HUES64 (cell line): Measurements from ENCODE around the gene PTPRA.

Source experiments
- H3K27ac ChIP-seq: 2 replicates; pipeline ENCODE4 v1.7.0; 2013; ENCODE audit warnings: low read depth, low read length, inconsistent platforms
- H3K27me3 ChIP-seq: 2 replicates; pipeline ENCODE4 v1.6.1; 2013; ENCODE audit warnings: mild to moderate bottlenecking, low read length; ENCODE audit not compliant: insufficient read depth
- H3K36me3 ChIP-seq: 2 replicates; pipeline ENCODE4 v1.6.1; 2013; ENCODE audit warnings: mild to moderate bottlenecking, low read length; ENCODE audit not compliant: insufficient read depth
- H3K4me1 ChIP-seq: 2 replicates; pipeline ENCODE4 v1.6.1; 2013; ENCODE audit warnings: mild to moderate bottlenecking, low read length, moderate library complexity; ENCODE audit not compliant: insufficient read depth
- H3K4me3 ChIP-seq: 2 replicates; pipeline ENCODE4 v1.5.1; 2013; ENCODE audit warnings: mild to moderate bottlenecking, low read length, moderate library complexity
- H3K9ac ChIP-seq: 2 replicates; pipeline ENCODE4 v1.6.1; 2013; ENCODE audit warnings: mild to moderate bottlenecking, low read depth, low read length
- H3K9me3 ChIP-seq: 2 replicates; pipeline ENCODE4 v1.6.1; 2013; ENCODE audit warnings: low read depth, low read length; ENCODE audit not compliant: insufficient read depth
- WGBS: fragments of 150-250, 120-280 bp; methylation state at CpG from one replicate; pipeline ENCODE4 v1.1.7; 2013; ENCODE audit warnings: missing lambda C conversion rate; 5-methylcytosine and 5-hydroxymethylcytosine counted together

PTPRA gene

GRCh38 chr20:2838170-2838797 is 35.0 kb upstream of the PTPRA start:
- no peak overlapping the region for H3K4me3 ChIP-seq
- WGBS = 95% methylated on average over 19 of the region's 19 CpGs
- peaks cover 18% of the 10 kb centered on the region for H3K27me3 ChIP-seq
- H3K9me3 ChIP-seq = no peaks in the 10 kb centered on the region
- peaks cover 3% of the 10 kb centered on the region; the same call in 1 of the 2 replicates for H3K4me1 ChIP-seq
- no peak overlapping the region for H3K27ac ChIP-seq
- peaks cover 6% of the 10 kb centered on the region; the same call in 1 of the 2 replicates for H3K36me3 ChIP-seq
- no peak overlapping the region for H3K9ac ChIP-seq

DNA sequence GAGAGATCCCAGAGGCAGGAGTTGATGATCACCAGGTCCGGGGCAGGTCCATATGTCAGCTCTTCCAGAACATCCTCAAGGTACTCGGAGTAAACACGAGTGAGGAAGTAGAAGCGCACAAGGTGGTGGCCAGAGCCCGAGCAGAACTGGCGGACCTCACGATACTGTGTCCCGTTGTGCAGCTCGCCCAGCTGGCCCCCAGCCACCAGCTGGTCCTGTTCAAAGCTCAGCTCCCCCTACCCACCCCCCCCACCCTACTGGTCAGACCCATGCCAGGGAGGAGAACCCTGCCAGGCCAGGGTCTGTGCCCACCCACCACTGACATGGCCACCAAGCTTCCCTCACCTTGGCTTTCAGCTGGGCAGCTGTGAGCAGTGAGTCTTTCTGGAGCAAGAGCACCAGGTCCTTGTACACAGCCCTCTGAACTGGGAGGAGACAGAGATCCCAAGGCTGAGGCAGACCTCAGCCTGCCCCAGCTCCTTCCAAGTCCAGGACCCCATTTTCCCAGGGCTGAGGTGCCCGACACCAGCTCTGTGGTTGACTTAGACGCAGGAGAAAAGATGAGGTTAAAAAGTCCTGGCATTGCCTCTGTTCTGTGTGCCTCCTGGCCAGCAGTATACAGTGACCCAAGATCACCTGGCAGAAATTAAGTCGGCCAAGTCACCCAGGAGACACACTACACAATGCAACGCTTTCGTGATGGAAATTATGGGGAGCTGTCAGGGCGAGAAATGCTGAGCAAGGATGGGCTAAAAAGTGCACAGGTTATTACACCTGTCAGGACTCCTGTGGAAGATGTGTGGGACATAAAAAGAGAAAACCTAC is 34.2 kb upstream of the PTPRA start:
- H3K4me1 ChIP-seq = peaks cover 3% of the 10 kb centered on the region; the same call in 1 of the 2 replicates
- H3K9ac ChIP-seq = no peak overlapping the region

GRCh38 chr20:2839732-2840137 is 33.5 kb upstream of the PTPRA start:
- Histone ChIP-seq H3K9me3 (no peaks in the 10 kb centered on the region), H3K4me1 (peaks cover 3% of the 10 kb centered on the region; the same call in 1 of the 2 replicates), H3K27me3 (peaks cover 18% of the 10 kb centered on the region), H3K9ac (peak overlapping the region; percentile 76; the same call in 1 of the 2 replicates), H3K36me3 (peaks cover 6% of the 10 kb centered on the region; the same call in 1 of the 2 replicates), H3K4me3 (peak overlapping the region; percentile 79), H3K27ac (no peak overlapping the region)
- WGBS = 94% methylated on average over 21 of the region's 21 CpGs

More for the DNA sequence above, 34.2 kb upstream of the PTPRA start:
- H3K27me3 ChIP-seq = peaks cover 18% of the 10 kb centered on the region
- WGBS = 95% methylated on average over 15 of the region's 15 CpGs
- H3K27ac ChIP-seq = no peak overlapping the region
- H3K9me3 ChIP-seq = no peaks in the 10 kb centered on the region
- no peak overlapping the region for H3K4me3 ChIP-seq
- peaks cover 6% of the 10 kb centered on the region; the same call in 1 of the 2 replicates for H3K36me3 ChIP-seq

- Histone ChIP-seq H3K4me3 (peak within 1 kb of the TSS; percentile 79), H3K36me3 (peaks cover 6% of the 10 kb centered on the region; the same call in 1 of the 2 replicates), H3K27me3 (peaks cover 18% of the 10 kb centered on the region), H3K9me3 (no peaks in the 10 kb centered on the region), H3K27ac (no peak within 1 kb of the TSS), H3K9ac (peak within 1 kb of the TSS; percentile 76), H3K4me1 (peaks cover 3% of the 10 kb centered on the region; the same call in 1 of the 2 replicates)
- 20% methylated on average over 98 of the region's 98 CpGs for WGBS
Observed at GRCh38 chr20:2840138-2840966, 32.9 kb upstream of the PTPRA start, which contains the start of the genes PCED1A and VPS16. TSS of gene PCED1A (minus strand) at chr20:2840655. CDS start at chr20:2839912, 743 bp downstream. TSS of gene VPS16 (plus strand) at chr20:2840745. CDS start at chr20:2840775, 30 bp downstream.

- 0 out of 2 replicates have a peak overlapping the region, but pooled peaks have one; percentile 39 for H3K9ac ChIP-seq
- H3K27ac ChIP-seq = no peak overlapping the region
Observed at GRCh38 chr20:2840967-2841531, 32.2 kb upstream of the PTPRA start.

DNA sequence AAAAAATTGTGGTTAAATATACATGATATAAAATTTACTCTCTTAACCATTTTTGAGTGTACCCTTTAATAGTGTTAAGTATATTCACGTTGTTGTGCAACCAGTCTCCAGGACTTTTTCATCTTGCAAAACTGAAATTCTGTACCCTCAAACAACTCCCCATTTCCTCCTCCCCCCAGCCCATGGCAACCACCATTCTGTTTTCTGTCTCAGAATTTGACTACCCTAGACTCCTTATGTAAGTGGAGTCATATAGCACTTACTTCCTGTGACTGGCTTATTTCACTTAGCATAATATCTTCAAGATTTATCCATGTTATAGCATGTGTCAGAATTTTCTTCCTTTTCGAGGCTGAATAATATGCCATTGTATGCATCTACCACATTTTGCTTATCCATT is 27.7 kb upstream of the PTPRA start:
- H3K27ac ChIP-seq = no peak overlapping the region
- peaks cover 3% of the 10 kb centered on the region; the same call in 1 of the 2 replicates for H3K4me1 ChIP-seq
- H3K9ac ChIP-seq = no peak overlapping the region
- H3K4me3 ChIP-seq = no peak overlapping the region
- no peaks in the 10 kb centered on the region for H3K9me3 ChIP-seq
- WGBS = 100% methylated on average over 2 of the region's 2 CpGs
- H3K27me3 ChIP-seq = peaks cover 4% of the 10 kb centered on the region; the same call in 1 of the 2 replicates
- H3K36me3 ChIP-seq = no peaks in the 10 kb centered on the region

More at GRCh38 chr20:2840967-2841531, 32.2 kb upstream of the PTPRA start:
- 7% methylated on average over 33 of the region's 33 CpGs for WGBS
- H3K27me3 ChIP-seq = peaks cover 18% of the 10 kb centered on the region
- peak overlapping the region; percentile 79 for H3K4me3 ChIP-seq
- H3K9me3 ChIP-seq = no peaks in the 10 kb centered on the region
- H3K36me3 ChIP-seq = peaks cover 6% of the 10 kb centered on the region; the same call in 1 of the 2 replicates
- peaks cover 3% of the 10 kb centered on the region; the same call in 1 of the 2 replicates for H3K4me1 ChIP-seq

DNA sequence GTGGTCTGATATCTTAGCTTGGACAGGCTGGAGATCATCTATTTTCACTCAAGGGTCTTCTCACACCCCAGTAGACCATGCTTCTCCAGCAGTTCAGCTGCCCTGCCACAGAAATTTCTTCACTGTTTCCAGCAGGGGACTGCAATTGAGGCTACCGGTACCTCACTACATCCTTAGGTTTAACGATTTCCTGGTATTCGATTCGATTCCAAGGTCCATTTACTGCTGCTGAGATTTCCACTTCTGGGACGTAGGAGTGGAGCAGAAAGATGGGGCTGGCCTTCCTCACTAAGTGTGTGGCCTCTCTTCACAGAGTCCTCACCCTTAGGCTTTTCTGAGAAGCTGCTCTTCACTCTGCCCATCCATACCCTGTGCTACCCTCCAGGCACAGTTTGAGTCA is 26.6 kb upstream of the PTPRA start:
- no peak overlapping the region for H3K4me3 ChIP-seq
- 95% methylated on average over 5 of the region's 5 CpGs for WGBS

GRCh38 chr20:2847802-2848201 is 25.5 kb upstream of the PTPRA start:
- no peak overlapping the region for H3K9ac ChIP-seq
- no peak overlapping the region for H3K4me3 ChIP-seq
- WGBS = 93% methylated on average over 4 of the region's 4 CpGs
- no peaks in the 10 kb centered on the region for H3K36me3 ChIP-seq
- no peaks in the 10 kb centered on the region for H3K9me3 ChIP-seq
- H3K4me1 ChIP-seq = no peaks in the 10 kb centered on the region
- no peak overlapping the region for H3K27ac ChIP-seq
- no peaks in the 10 kb centered on the region for H3K27me3 ChIP-seq

More for the DNA sequence above, 26.6 kb upstream of the PTPRA start:
- no peaks in the 10 kb centered on the region for H3K4me1 ChIP-seq
- no peaks in the 10 kb centered on the region for H3K36me3 ChIP-seq
- peaks cover 4% of the 10 kb centered on the region; the same call in 1 of the 2 replicates for H3K27me3 ChIP-seq
- H3K9me3 ChIP-seq = no peaks in the 10 kb centered on the region
- no peak overlapping the region for H3K27ac ChIP-seq
- H3K9ac ChIP-seq = no peak overlapping the region

DNA sequence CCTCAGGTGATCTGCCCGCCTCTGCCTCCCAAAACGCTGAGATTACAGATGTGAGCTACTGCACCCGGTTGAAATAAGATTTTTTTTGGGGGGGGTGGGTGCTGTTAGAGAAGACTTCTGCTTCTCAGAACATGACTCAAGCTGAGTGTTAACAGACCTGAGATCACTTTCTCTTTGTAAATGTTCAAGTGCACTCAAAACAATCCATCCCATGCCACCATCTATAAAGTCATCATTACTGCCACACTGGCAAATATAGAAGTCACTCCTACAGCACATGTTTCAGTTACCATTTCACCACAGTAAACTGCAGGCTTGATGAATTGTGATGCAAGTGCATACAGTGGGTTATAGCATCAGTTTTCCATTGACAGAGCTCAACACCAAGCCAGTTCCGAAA is 23.8 kb upstream of the PTPRA start:
- Histone ChIP-seq H3K9ac (no peak overlapping the region), H3K27ac (no peak overlapping the region), H3K4me1 (no peaks in the 10 kb centered on the region), H3K9me3 (no peaks in the 10 kb centered on the region), H3K27me3 (no peaks in the 10 kb centered on the region), H3K36me3 (no peaks in the 10 kb centered on the region), H3K4me3 (no peak overlapping the region)
- 90% methylated on average over 4 of the region's 4 CpGs for WGBS

DNA sequence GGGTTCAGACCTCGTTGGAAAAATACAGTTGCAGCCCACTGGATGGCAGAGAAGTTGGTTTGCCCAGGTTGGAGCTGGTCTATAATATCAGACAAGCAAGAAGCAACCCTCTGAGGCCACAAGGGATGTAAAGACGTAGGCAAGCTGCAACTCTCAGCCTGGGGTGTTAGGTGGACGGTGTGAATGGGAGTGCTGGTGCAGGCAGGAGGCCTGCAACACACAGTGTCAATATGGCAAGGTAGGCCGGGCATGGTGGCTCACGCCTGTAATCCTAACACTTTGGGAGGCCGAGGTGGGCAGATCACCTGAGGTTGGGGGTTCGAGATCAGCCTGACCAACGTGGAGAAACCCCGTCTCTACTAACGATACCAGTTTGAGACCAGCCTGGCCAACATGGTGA is 22.2 kb upstream of the PTPRA start:
- 93% methylated on average over 10 of the region's 10 CpGs for WGBS
- no peaks in the 10 kb centered on the region for H3K36me3 ChIP-seq
- no peak overlapping the region for H3K27ac ChIP-seq
- no peak overlapping the region for H3K4me3 ChIP-seq
- no peaks in the 10 kb centered on the region for H3K27me3 ChIP-seq
- no peaks in the 10 kb centered on the region for H3K9me3 ChIP-seq
- H3K9ac ChIP-seq = no peak overlapping the region
- no peaks in the 10 kb centered on the region for H3K4me1 ChIP-seq
